Measurements from ENCODE around the gene GNG4. TPM values are rescaled to one million over a fixed set of nuclear protein-coding genes. Genes with fewer than 3 reads are reported as not detected.
A peak's percentile ranks its signal among the peaks of the same experiment; 100 is the strongest.
"Not testable (repeated sequence)": the region's sequence is repeated elsewhere in the genome, so short reads cannot be mapped to it uniquely, and the experiment has no call there.

The GNG4 gene
- total RNA-seq, 1 donor, result 7.3 TPM

DNA sequence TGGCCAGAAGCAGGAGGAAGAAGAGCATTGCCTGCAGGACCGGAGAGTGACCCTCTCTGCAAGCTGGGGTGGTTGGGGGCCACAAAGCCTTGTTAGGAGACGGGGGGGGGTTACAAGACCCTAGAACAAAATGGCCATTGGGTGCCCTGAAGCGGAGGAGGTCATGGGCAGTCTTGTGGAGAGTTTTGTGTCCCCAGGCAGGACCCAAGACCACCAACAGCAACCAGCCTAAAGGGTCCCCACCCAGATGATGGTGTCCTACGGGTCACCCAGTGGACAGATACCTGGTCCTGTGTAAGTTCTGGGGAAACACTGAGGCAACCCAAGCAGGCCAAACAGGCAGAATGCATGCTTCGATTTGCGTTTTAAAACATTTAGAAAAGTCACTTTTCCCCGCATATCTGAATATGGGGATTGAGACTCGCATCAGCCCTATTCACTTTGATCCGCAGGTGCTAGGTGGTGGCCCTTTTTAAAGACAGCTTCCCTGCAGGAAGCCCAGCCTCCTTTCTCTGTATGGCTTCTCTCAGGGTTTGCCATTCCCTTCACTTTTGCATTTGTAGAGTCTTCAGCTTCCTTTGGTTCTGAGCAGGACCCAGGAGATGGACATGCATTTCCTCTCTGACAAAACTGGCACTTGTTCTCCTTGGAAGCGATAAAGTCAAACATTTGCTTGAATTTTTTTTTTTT lies 21.1 kb downstream of the GNG4 start:
- no peak overlapping the region for H3K4me3 ChIP-seq (ENCODE audit: low read depth, low read length)
- DNase-seq (ENCODE audit: low read depth), result no peak
- TF ChIP-seq, protein P1, sequence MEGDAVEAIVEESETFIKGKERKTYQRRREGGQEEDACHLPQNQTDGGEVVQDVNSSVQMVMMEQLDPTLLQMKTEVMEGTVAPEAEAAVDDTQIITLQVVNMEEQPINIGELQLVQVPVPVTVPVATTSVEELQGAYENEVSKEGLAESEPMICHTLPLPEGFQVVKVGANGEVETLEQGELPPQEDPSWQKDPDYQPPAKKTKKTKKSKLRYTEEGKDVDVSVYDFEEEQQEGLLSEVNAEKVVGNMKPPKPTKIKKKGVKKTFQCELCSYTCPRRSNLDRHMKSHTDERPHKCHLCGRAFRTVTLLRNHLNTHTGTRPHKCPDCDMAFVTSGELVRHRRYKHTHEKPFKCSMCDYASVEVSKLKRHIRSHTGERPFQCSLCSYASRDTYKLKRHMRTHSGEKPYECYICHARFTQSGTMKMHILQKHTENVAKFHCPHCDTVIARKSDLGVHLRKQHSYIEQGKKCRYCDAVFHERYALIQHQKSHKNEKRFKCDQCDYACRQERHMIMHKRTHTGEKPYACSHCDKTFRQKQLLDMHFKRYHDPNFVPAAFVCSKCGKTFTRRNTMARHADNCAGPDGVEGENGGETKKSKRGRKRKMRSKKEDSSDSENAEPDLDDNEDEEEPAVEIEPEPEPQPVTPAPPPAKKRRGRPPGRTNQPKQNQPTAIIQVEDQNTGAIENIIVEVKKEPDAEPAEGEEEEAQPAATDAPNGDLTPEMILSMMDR (IDR thresholded peaks at IDR 0.05; ENCODE audit: insufficient read depth, low read depth, low read length), result no peak

DNA sequence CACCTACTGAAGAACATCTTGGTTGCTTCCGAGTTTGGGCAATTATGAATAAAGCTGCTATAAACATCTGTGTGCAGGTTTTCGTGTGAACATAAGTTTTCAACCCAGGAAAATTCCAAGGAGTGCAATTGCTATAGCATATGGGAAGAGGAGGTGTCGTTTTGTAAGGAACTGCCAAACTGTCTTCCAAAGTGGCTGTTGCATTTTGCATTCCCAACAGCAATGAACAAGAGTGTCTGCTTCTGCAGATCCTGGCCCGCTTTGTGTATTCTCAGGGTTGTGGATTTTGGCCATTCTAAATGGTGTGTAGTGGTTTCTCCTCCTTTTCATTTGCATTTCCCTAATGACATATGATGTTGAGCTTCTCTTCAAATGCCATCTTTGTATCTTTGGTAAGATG lies 23.8 kb downstream of the GNG4 start:
- no peak for DNase-seq (ENCODE audit: low read depth)
- TF ChIP-seq, protein P1 (IDR thresholded peaks at IDR 0.05; ENCODE audit: insufficient read depth, low read depth, low read length), result no peak
- H3K4me3 ChIP-seq (ENCODE audit: low read depth, low read length), result no peak overlapping the region

DNA sequence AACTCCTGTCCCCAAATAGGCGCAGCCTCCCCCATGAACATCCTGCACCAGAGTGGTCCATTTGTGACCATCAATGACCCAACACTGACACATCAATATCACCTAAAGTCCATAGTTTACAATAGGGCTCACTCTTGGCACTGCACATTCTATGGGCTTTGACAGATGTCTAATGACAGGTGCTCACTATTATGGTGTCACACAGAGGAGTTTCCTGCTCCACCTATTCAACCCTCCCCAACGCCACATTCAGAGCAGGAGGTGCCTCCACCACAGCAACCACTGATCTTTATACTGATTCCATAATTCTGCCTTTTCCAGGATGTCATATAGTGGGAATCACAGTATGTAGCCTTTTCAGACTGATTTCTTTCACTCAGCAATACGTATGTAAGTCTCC lies 24.2 kb downstream of the GNG4 start:
- TF ChIP-seq, protein P1 (IDR thresholded peaks at IDR 0.05; ENCODE audit: insufficient read depth, low read depth, low read length), result no peak

DNA sequence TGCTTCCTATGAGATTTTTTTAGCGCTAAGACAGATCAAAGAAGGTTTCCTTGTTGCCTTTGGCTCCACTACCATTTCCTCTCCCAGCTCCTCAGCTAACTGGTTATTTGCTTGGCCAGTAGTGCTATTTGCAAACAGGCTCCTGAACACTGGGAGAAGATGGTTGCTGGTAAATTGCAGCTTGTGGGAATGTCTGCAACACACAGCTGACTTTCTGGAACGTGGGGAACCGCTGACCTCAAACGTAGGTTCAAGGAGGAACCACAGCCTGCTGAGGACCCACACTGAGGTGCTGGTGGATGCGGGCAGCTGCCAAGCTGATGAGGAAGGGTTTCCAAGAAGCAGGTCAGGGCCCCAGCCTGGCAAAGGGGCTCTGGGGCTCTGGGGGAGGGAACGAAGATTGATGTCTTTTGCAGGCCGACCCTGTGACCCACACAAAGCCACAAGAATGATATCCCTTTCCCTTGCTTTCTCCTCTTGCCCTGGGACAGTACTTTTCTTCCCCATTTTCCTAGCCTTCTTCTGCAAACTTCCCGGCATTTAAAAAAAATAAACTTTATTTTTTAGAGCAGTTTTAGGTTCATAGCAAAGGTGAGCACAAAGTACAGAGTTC lies 24.8 kb downstream of the GNG4 start:
- H3K4me3 ChIP-seq (ENCODE audit: low read depth, low read length), result no peak overlapping the region
- TF ChIP-seq, protein P1 (IDR thresholded peaks at IDR 0.05; ENCODE audit: insufficient read depth, low read depth, low read length), result no peak
- DNase-seq (ENCODE audit: low read depth), result peak; percentile 67

More for the DNA sequence above, 24.2 kb downstream of the GNG4 start:
- DNase-seq (ENCODE audit: low read depth), result no peak
- no peak overlapping the region for H3K4me3 ChIP-seq (ENCODE audit: low read depth, low read length)

DNA sequence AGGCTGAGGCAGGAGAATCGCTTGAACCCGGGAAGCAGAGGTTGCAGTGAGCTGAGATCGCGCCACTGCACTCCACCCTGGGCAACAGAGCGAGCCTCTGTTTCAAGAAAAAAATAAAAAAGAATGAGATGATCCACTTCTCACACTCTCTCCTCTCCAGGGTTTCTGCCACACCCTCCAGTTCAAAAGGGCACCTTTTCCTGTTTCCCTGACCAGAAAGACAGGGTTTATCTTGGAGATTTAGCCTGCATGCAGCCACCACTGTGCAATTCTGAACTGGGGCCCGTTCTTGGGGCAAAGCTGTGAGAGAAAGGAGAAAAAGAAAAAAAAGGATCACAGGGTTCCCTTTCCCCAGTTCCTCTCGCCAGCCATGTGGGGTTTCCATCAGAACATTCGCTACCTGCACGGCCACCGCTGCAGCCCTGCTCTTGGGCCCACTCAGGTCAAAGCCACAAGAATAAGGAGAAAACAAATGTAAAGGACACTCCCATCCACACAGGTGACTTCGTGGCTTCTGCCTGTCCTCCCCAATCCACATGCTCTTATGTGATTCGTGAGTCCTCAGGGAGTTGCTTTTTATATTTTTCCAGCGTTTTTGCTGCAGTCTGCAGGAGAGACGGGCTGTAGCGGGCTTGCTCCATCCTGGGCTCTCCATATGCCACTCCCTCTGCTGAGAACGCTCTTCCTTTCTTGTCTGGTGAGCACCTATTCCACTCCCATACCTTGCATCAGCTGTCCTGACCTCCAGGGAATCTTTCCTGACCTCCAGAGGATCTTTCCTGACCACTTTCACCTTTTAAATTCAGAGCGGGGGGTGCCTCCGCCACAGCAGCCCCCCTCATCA lies 26.4 kb downstream of the GNG4 start:
- TF ChIP-seq, protein P1 (IDR thresholded peaks at IDR 0.05; ENCODE audit: insufficient read depth, low read depth, low read length), result no peak
- DNase-seq (ENCODE audit: low read depth), result no peak
- no peak overlapping the region for H3K4me3 ChIP-seq (ENCODE audit: low read depth, low read length)

DNA sequence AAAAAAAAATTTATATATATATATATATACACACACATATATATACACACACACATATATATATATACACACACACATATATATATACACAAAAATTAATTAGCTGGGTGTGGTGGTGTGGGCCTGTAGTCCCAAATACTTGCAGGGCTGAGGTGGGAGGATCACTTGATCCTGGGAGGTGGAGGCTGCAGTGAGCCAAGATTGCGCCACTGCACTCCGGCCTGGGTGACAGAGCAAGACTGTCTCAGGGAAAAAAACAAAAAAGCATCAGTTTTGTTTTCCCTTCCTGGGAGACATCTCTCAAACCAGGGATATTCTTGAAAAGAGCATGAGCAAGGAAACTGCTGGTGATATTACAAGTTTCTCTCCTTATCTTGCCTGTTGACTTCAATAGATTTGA lies 30.4 kb downstream of the GNG4 start:
- peak; percentile 16 for DNase-seq (ENCODE audit: low read depth)
- not testable (repeated sequence) for H3K4me3 ChIP-seq (ENCODE audit: low read depth, low read length)

DNA sequence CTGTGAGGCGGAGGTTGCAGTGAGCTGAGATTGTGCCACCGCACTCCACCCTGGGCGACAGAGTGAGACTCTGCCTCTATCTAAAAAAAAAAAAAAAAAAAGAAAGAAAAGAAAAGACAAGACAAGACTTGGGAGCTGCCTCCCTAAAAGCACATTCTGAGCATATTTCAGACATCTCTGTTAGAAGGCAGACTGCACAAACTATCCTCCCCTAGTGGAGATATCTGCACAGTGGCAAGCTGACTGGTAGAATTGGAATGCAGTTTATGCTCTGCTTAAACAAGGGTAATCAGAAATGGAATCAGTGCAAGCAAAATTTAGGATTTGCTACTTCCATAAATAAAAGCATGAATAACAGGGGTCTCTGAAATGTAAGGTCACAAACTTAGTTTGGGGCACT lies 31.8 kb downstream of the GNG4 start:
- DNase-seq (ENCODE audit: low read depth), result peak; percentile 49
- TF ChIP-seq, protein P1 (IDR thresholded peaks at IDR 0.05; ENCODE audit: insufficient read depth, low read depth, low read length), result peak; percentile 67
- H3K4me3 ChIP-seq (ENCODE audit: low read depth, low read length), result no peak overlapping the region
